Erythroblast (primary cell): ENCODE data around the gene CCDC59.

Experiments used
- GATA1 ChIP-seq: IDR thresholded peaks from 2 replicates; pipeline ENCODE4 v1.6.1; 2011; ENCODE audit warnings: low read depth, mild to moderate bottlenecking, control low read depth, low read length, moderate library complexity
- POLR2A ChIP-seq: IDR thresholded peaks from 2 replicates; pipeline ENCODE4 v1.6.1; 2011; ENCODE audit warnings: mild to moderate bottlenecking, low read length

- no peak for TF ChIP-seq POLR2A
- no peak for TF ChIP-seq GATA1
Measured at GRCh38 chr12:82350161-82350560, 8.0 kb downstream of the CCDC59 start.
